ENCODE data around the gene IL16.

Gene IL16

DNA sequence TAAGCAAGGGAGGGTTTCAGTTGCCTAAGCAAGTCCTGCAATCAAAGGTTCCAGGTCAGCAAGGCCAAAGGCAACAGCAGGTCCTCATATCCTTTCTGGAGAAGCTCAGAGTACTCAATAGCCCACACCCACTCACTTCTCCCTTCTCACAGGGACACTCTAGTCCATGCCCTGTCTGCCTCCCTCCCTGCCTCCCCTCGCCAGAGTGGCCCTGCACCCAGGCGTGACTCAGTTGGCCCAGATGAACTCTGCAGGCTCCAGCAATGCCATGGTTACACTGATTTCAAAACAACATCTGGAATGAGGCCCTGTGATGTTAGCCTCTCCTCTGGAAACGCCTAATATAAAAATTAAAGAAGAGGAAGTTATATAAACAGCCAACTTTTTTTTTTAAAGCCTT lies 32.9 kb downstream of the IL16 start:
- TF ChIP-seq SIN3A (IDR thresholded peaks at IDR 0.05; ENCODE audit: borderline replicate concordance, insufficient read depth, low read length) (no peak), TAF1 (IDR thresholded peaks at IDR 0.05; ENCODE audit: borderline replicate concordance, insufficient read depth, low read length) (no peak), FOXP2 (optimal IDR thresholded peaks at IDR 0.05; ENCODE audit: borderline replicate concordance, extremely low read depth, extremely low read length, insufficient read depth) (no peak)
- TF ChIP-seq, protein P1, sequence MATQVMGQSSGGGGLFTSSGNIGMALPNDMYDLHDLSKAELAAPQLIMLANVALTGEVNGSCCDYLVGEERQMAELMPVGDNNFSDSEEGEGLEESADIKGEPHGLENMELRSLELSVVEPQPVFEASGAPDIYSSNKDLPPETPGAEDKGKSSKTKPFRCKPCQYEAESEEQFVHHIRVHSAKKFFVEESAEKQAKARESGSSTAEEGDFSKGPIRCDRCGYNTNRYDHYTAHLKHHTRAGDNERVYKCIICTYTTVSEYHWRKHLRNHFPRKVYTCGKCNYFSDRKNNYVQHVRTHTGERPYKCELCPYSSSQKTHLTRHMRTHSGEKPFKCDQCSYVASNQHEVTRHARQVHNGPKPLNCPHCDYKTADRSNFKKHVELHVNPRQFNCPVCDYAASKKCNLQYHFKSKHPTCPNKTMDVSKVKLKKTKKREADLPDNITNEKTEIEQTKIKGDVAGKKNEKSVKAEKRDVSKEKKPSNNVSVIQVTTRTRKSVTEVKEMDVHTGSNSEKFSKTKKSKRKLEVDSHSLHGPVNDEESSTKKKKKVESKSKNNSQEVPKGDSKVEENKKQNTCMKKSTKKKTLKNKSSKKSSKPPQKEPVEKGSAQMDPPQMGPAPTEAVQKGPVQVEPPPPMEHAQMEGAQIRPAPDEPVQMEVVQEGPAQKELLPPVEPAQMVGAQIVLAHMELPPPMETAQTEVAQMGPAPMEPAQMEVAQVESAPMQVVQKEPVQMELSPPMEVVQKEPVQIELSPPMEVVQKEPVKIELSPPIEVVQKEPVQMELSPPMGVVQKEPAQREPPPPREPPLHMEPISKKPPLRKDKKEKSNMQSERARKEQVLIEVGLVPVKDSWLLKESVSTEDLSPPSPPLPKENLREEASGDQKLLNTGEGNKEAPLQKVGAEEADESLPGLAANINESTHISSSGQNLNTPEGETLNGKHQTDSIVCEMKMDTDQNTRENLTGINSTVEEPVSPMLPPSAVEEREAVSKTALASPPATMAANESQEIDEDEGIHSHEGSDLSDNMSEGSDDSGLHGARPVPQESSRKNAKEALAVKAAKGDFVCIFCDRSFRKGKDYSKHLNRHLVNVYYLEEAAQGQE (IDR thresholded peaks at IDR 0.05; ENCODE audit: insufficient read depth in 1 of 2, low read depth in 2 of 2, low read length in 2 of 2), result no peak

DNA sequence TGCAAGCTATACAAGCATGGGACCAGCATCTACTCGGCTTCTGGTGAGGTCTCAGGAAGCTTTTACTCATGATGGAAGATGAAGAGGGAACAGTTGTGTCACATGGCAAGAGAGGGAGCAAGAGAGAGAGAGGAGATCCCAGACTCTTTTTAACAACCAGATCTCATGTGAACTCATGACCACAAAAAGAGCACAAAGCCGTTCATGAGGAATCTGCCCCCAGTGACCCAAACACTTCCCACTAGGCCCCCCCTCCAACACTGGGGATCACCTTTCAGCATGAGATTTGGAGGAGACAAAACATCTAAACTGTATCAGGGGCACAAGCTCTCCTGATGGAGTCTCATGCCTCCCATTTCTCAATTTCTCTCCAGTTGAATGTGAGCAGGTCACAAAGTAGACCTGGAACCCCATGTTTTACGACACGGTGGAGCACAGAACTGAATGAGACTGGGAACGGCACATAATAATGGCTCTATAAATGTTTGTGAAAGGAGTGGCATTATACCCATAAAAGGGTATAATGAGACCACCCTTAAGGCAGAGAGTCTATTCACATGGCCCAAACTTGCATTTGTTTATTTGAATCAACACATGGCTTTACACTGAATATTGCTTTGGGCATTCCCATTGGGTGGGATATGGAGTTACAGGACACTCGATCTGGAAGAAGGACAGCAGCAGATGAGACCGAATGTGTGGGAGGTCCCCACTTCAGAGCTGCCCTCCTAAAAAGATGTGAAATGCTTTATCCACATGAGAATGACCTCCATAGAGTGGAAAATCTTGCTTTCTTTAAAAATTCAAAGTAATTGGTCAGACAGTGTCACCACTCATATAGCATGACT lies 38.8 kb downstream of the IL16 start:
- TF ChIP-seq SIN3A (IDR thresholded peaks at IDR 0.05; ENCODE audit: borderline replicate concordance, insufficient read depth, low read length) (no peak), FOXP2 (optimal IDR thresholded peaks at IDR 0.05; ENCODE audit: borderline replicate concordance, extremely low read depth, extremely low read length, insufficient read depth) (no peak)
- TF ChIP-seq, protein P1 (IDR thresholded peaks at IDR 0.05; ENCODE audit: insufficient read depth in 1 of 2, low read depth in 2 of 2, low read length in 2 of 2), result no peak

DNA sequence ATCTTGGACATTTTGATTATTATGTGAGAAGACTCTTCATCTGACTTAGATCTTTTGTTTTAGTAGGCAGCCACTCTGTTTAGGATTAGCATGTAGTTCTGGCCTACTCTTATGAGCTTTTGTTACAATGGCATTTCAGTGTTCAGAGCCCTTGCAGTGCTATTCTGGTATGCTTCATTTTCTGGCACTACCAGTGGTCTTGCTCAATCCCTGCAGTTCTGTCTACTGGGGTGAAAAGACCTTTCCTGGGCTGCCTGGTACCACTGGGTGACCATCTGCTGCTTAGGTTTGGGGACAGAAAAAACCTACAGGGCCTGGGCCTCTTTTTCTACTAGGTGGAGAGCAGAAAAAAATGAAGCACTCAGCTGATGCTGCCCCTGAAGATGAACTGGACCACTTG lies 42.5 kb downstream of the IL16 start:
- TF ChIP-seq TAF1 (IDR thresholded peaks at IDR 0.05; ENCODE audit: borderline replicate concordance, insufficient read depth, low read length), result no peak
- no peak for TF ChIP-seq FOXP2 (optimal IDR thresholded peaks at IDR 0.05; ENCODE audit: borderline replicate concordance, extremely low read depth, extremely low read length, insufficient read depth)

DNA sequence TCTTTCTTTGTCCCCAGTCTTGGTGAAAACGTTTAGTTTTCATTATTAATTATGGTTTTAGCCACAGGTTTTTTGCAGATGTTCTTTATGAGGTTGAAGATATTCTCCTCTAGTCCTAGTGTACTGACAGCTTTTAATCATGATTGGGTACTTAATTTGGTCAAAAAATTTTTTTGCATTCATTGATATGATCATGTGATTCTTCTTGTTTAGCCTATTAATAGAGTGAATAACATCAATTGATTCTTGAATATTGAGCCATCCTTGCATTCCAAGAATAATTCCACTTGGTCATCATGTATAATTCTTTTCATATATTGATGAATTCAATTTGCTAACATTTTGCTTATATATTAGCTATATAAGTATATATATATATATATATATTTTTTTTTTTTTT lies 46.1 kb downstream of the IL16 start:
- TF ChIP-seq, protein P1 (IDR thresholded peaks at IDR 0.05; ENCODE audit: insufficient read depth in 1 of 2, low read depth in 2 of 2, low read length in 2 of 2), result no peak
- TF ChIP-seq TAF1 (IDR thresholded peaks at IDR 0.05; ENCODE audit: borderline replicate concordance, insufficient read depth, low read length) (no peak), FOXP2 (optimal IDR thresholded peaks at IDR 0.05; ENCODE audit: borderline replicate concordance, extremely low read depth, extremely low read length, insufficient read depth) (no peak), POLR2AphosphoS5 (IDR thresholded peaks at IDR 0.05; ENCODE audit: low read depth, low read length) (no peak), SIN3A (IDR thresholded peaks at IDR 0.05; ENCODE audit: borderline replicate concordance, insufficient read depth, low read length) (no peak)

DNA sequence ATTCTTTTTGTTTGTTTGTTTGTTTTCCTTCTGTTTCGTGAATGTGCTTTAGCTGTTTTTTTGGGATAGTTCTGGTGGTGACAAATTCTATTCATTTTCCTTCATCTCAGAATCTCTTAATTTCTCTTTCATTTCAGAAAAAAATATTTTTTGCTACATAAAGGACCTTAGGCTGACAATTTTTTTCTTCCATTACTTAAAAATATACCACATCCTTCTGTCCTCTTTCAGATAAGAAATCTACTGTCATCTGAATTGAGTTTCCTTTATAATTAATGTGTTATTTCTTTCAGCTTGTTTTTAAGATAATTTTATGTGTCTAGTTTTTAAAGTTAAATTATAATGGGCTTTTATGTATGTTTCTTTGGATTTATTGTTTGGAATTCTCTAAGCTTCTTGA lies 47.6 kb downstream of the IL16 start:
- TF ChIP-seq FOXP2 (optimal IDR thresholded peaks at IDR 0.05; ENCODE audit: borderline replicate concordance, extremely low read depth, extremely low read length, insufficient read depth) (no peak), SIN3A (IDR thresholded peaks at IDR 0.05; ENCODE audit: borderline replicate concordance, insufficient read depth, low read length) (no peak), POLR2AphosphoS5 (IDR thresholded peaks at IDR 0.05; ENCODE audit: low read depth, low read length) (no peak), TAF1 (IDR thresholded peaks at IDR 0.05; ENCODE audit: borderline replicate concordance, insufficient read depth, low read length) (no peak)
- TF ChIP-seq, protein P1 (IDR thresholded peaks at IDR 0.05; ENCODE audit: insufficient read depth in 1 of 2, low read depth in 2 of 2, low read length in 2 of 2), result no peak
